GM19438 (cell line): ENCODE results near the gene VASN.
"Not testable (repeated sequence)": the region's sequence is repeated elsewhere in the genome, so short reads cannot be mapped to it uniquely, and the experiment has no call there.

Source experiments
- ATAC-seq: cut with Tn5 transposase; IDR thresholded peaks from one replicate; pipeline ENCODE4 v1.9.1; 2021; ENCODE audit warnings: low read depth; ENCODE audit not compliant: unreplicated experiment

The VASN gene

DNA sequence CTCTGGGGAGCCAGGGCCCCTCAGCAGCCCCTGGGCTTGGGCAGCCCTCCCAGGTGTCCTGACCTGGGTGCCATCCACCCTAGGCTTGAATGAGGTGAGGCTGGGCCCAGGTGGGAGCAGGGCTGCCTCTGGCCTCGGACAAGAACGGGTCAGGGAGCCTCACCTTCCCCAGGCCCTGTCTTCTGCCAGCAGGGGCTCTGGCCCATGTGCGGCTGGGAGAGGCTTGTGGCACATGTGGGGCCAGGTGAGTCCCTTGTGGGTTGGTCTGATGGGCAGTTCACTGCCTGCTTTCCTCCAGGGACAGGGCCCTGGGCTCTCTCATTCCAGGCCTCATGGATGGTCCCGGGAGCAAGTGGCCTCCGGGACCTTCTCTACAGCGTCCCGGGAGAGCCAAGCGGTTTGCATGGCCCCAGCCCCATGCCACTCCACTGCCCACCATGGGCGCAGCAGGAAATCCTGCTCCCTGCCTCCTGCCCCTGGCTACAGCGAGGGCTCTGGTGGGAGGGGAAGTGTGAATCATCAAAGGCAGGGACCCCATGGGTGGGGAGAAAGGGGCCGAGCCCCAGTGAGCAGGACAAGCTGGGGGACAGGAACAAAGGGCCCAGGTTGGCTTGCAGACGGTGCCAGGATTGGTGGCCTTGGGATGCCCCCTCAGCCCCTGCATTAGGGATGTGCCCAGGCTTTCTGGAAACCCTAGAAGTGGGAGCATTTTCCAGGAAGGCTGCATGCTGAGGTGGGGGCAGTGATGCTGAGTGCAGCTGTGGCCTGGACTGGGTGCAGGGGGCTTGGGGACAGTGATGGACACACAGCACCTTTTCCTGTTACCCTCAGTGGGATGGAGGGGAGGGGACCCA lies 12.2 kb downstream of the VASN start:
- no peak for ATAC-seq

DNA sequence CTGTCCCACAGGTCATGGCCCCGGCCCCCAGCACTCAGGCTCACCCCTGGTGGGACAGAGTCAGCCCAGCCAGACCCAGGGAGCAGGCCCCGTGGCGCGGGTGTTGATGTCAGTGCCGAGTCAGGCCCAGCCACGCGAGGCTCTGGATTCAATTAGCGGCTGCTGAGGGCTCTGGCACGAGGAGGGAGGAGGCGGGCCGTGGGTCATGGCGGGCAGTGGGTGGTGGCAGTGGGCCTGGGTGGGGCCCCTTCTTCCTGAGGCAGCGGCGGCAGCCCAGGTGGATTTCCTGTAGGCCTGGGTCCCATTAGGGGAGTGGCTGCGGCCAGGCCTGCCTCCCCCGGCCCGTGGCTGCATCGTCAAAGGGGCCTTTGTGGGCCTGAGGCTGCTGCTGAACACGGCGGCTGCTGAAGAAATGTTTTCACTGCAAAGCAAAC lies 12.9 kb downstream of the VASN start:
- ATAC-seq: no peak

DNA sequence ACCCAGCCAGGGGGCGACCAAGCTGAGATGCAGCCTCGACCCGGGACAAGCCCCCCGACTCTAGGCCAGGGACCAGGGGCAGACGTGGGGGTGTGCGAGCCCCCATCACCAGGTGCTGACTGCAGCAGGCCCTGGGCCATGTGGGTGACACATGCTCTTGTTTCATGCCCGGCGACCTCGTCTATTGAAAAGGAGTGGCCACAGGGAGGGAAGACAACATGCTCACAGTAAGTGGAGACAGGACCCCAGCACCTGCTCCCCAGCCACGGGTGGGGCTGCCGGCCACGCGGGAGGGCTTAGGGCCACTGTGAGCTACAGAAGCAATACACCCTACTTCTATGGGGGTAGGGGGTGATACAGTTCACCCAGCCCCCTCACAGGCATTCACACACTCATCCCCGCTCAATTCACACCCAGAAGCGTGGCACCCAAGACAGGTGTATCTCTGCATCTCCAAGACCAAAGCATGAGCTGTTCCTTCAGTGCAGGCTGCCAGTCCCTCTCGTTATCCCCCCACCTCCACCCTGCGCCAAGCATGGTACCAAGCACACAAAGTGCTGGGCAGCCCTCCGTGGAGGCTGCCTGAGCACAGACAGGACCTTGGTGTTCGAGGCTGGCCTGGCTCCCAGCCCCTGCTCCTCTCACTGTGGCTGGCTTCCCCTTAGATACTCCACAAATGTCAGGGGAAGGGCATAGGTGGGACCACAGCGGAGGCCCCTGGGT lies 13.6 kb downstream of the VASN start:
- ATAC-seq: no peak

DNA sequence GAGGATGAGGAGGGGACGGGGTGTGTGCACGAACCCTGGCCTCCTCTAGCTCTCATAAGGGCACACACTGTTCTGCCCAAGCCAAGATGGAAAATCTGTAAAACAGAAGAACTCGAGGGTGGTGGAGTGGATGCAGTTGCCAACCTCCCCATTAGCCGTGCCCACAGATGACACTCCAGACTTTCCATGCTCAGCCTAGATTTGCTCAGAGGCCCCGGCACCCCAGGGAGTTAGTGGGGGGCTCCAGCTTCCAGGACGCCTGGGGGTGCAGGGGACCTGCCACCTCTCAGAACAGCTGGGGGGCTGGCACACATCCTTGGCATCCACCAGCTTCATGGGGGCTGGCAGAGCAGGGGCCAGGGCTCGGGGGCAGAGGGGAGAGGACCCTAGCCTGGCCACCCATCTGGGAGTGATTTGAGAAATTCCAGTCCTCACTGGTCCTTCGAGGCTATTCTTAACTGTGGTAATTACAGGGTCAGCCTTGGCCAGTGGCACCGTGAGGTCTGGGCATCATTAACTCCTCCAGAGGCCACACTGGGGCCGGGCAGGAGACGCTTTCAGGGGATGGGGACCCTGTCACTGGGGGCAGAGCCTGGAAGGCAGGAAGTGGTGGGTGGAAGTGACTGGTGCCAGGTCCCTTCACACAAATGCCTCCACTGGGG lies 14.3 kb downstream of the VASN start:
- ATAC-seq: no peak

DNA sequence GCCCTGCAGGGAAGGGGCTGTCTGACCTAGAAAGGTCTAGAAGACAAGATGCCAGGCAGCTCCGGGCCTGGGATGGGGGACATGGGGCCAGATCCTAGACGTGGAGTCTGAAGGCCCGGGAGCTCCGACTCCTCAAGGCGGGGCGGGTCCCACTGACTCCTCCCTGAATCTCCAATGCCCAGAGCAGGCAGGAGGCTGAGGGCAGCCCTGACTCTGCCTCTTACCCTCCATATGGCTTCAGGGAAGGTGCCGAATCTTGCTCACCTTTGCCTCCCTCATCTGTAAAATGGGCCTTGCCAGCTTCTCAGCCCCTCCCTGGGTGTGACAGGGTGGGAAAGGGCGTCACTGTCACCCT lies 14.8 kb downstream of the VASN start:
- ATAC-seq: no peak

DNA sequence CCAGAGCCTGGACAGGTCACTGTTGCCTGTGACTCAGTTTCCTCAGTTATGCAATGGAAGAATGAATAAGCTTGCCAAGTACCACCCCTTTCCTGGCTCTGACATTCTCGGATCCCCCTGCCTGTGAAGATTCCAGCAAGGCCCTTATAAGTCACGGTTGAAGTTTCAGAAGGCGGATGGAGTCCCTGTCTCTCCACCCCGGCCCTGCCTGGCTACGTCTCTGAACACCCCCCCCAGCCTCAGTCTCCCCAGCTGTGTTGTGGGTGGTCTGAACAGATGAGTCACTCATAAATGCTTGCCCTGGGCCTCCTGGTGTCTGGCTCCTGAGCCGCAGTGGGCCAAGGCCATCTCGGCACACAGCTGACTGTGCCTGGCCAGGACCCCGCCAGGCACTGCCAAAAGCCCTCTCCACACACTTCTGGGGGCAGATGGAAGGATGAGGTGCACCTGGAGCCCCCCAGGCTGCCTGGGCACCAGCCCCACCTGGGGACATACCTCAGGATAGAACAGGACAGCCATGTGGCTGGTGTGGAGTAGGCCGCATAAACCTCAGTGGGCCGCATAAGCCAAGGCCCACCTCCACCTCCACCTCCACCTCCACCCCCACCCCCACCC lies 15.4 kb downstream of the VASN start:
- no peak for ATAC-seq

DNA sequence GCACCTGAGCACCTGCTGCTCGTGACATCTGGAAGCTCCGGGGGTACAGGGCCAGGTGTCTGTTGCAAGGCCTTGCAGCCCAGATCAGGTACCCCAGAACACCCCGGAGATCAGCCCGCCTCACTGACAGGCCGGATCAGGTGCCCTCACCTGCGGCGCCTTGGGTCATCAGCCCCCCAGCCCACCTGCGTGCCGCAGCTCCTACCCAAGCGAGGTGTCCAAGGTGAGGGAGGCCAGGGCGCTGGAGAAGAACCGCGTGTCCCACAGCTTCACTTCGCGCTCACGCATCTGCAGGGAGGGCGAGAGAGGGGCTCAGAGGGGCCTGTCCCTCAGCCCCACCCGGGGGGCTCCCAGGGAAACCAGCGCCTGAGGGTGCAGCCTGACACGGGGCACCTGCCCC lies 16.1 kb downstream of the VASN start:
- ATAC-seq: no peak

DNA sequence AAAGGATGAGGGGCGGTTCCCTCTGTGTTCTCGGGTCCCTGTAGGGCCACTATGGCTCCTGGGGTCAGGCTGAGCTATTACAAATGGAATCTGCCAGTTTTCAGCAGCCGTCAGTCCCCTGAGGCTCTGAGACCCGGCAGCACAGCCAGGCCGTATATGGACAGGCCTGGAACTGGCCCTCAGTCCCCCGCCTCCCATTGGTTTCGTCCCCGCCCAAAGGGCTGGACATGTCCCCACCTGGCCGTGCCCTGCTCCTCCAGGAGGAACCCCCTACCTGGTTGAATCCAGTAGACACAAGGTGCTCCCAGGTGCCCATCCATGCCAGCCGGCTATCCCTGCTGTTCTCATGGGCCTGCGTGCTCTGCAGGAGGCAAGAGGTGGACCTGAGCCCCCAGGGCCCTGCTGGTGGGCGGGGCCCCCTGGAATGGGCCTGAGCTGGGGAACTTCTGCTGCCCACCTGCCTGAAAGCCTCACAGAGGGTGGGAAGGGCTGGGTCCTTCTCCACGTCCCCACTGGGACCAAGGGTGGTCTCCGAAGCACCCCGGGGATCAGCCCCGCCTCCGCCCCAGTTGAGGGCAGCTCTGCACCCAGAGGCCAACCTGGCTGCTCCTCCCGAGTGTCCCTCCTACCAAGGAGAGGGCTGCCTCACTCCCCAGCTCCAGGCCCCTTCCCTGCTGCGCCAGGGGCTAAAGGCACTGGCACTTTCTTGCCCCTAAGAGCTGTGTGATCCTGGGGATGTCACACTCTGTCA lies 16.8 kb downstream of the VASN start:
- ATAC-seq: no peak

DNA sequence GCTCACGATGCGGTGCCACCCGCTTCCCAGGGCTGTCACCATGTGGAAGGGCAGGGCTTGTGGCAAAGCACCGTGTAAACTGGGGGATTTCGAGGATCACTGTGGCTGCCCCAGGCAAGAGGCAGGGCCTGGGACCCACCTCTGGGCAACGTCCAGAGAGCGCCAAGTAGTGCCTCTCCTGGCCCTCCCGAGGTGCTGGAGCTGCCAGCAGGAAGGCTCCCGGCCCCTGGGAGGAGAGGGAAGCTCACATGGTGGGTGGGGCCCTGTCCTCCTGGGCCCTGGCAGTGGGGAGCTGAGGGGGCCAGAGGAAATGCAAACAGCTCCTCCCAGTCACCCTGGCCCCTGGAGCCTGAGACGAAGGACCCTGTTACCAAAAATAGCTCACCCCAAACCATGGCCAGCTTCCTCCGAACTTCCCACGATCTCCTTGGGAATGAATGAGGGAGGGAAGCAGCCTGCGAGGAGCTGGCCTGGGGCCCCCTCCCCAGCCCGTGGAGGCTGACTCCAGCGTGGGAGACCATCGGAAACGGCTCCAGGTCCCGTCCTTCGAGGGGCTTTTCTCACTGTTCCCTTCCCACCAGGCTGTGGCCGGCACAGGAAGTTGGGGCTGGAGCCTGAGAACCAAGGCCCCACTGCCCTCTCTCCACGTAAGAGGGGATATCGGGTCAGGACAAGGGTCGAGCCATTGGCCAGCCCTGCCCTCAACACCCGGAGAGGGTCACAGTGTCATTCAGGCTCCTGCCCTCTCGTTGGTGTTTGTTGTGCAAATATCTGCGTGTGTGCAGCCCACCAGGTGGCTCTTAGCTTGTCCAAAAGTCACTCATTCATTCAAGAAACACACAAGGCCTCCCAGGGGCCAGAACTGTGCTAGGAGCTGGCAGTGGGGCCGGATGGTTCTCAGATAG lies 17.7 kb downstream of the VASN start:
- no peak for ATAC-seq

DNA sequence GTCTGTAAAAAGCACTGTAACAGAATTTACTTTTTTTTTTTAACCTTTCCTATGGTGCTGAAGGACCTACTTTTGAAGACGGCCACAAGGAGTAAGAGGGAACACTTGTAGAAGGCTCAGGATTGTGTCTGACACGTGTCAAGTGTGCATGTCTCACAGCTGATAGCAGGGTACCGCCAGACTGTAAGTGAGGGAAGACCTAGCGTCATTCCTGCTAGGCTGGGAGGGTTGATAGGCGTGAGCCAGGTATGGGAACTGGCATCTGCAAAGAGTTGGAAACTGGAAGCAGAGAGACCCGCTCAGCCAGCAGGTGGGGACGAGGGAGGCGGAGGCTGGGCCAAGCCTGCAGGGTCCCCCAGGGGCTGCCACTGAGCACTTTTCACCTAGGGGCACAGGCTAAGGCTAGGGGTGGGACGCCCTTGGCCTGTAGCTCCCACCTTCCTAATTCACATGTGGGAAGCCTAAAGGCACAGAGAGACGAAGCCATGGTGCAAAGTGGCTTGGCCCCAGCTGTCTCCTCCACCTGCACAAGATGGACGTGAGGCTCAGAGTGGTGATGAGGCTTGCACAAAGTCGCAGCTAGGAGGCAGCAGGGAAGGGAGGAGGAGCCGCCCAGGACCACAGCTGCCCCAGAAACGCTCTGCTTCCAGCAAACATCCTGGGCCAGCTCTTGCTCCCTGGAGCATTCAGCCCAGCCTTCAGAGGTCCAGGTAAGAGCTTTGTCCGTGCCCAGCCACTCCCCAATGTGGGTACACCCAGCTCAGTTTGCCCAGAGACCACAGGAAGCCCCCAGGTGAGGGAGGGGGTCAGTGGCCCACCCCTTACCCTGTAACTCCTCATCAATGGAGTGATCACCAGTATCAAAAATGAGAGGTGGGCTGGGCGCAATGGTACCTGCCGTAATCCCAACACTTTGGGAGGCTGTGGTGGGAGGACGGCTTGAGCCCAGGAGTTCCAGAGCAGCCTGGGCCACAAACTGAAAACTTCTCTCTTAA lies 18.9 kb downstream of the VASN start:
- ATAC-seq: no peak

DNA sequence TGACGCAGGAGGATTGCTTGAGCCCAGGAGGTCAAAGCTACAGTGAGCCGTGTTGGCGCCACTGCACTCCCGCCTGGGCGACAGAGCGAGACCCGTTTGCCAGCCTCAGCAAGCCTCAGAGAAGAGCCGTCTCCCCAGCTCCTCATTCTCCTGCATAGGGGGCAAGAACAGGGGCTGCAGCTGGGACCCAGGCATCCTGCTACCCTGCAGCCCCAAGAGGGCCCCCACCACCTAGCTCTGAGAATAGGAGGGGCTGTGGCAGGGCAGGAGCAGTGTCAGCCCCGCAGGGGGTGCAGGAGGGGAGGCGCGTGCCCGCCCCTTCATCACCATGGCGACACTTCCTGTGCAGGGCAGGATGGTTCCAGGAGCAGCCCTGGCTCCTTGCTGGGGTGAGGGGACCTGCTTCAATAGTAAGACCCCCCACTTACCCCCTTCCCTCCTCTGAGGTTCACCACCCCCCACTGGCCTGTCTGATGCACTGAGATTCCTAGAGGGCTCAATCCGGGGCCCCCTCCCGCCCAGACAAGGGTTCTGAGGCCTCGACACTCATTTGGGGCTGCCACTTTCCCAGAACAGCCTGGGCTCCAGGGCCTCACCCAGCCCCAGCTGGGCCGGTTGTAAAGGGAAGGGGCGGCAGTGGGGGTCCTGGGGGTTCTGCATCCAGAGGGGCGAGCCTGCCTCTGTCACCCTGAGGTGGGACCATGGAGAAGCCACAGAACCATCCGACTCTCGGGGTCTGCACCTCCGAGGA lies 20.2 kb downstream of the VASN start:
- no peak for ATAC-seq

DNA sequence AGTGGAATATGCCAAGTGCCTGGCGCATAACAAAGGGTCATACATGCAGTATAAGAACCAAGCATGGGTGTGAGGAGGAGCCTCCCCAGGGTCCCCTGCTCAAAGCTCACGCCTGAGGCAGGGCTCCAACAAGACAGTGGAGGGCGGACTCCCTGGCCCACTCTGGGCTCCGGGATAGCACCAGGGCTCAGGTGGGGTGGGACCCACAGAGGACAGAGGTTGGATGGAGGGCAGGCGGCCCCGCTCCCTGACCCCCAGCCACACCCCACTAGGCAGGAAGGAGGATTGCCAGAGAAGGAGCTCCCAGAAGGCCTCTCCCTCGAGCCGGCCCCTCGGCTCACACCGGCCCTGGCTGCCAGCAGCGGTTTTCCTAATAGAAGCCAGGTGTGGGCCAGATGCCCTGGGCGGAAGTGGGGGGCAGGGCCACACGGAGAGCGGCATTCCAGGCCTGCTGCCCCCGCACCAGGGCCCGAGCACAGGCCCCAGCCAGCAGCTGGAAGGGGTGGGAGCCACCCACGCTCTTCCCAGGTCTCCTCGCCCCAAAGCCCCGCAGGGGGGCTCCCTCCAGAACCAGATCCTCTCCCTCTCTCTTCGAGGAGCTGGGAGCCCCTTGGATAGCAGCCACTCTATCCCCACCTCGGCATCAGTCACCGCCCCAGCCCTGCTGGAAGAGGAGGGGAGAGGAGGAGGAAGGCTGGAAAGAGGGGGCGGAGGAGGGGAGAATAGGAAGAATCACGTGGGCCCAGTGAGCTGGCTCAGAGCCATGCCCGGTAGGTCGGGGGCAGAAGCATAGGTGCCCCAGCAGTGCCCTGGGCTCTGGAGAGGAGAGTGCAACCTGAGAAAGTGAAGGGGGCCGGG lies 21.0 kb downstream of the VASN start:
- ATAC-seq: no peak

DNA sequence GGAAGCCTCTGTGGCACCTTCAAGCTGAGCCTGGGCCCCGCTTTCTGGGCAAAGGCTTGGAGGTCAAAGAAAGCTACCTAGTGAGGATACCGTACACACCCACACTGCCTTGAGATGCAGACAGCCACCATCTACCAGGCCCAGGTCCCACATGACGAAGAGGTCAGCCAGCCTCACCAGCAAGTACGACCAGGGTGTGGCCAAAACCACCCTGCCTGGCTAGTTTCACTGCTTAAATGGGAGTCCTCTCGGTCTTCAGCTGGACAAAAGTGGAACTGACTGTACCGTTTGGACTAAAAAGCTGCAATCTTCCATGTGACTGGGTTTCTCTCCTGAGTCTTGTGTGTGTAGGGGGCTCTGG lies 21.6 kb downstream of the VASN start:
- ATAC-seq: no peak

DNA sequence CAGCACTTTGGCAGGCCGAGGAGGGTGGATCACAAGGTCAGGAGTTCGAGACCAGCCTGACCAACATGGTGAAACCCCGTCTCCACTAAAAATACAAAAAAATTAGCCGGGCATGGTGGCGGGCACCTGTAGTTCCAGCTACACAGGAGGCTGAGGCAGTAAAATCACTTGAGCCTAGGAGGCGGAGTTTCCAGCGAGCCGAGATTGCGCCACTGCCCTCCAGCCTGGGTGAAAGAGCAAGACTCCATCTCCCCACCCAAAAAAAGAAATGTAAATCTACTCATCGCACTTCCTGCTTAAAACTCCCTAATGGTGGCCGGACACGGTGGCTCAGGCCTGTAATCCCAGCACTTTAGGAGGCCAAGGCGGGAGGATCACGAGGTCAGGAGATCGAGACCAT lies 22.2 kb downstream of the VASN start:
- not testable (repeated sequence) for ATAC-seq

DNA sequence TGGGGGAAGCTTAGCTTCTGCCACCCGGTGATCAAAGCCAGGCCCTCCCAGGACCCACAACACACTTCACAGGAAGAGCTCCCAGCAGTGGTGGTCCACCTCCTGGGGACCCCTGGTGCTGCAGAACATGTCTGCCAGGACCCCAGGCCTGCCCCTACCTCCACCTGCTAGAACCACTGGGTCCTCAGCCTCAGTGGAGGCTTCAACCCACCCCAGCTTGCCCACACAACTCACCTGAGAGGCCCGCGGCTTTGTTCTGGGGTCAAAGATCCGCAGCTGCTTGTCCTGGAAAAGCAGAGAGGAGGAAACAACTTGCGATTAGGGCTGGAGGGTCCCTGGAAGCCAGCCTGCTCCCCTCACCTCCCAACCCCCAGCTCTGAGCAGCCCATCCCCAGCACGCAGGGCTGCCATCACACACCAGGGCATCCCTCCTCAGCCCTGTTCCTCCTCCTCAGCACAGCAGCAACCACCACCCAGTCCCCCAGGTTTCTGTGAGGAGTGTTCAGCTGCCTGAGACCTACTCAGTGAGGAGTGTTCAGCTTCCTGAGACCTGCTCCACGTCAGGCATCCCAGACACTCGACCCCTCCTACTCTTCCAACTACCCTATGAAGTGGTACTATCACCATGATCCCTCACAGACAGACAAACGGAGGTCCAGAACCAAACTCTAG lies 23.5 kb downstream of the VASN start:
- ATAC-seq: no peak
